ENCODE measurements around the gene HNRNPUL2.

GRCh38 chr11:62705413-62705812 lies 21.8 kb downstream of the HNRNPUL2 start:
- no peak for TF ChIP-seq MAFK (IDR thresholded peaks at IDR 0.05; ENCODE audit: low read depth, low read length)
- no peak for TF ChIP-seq CHD2 (IDR thresholded peaks at IDR 0.05; ENCODE audit: low read length)
- no peak for TF ChIP-seq TAF1 (IDR thresholded peaks at IDR 0.05; ENCODE audit: low read depth, low read length)
- TF ChIP-seq, protein P1, sequence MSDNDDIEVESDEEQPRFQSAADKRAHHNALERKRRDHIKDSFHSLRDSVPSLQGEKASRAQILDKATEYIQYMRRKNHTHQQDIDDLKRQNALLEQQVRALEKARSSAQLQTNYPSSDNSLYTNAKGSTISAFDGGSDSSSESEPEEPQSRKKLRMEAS (IDR thresholded peaks at IDR 0.05) = no peak
- TF ChIP-seq RNF2 (IDR thresholded peaks at IDR 0.05; ENCODE audit: borderline replicate concordance, low read depth, low read length, missing control alignments, poor library complexity, severe bottlenecking) = no peak
- TF ChIP-seq EZH2 (IDR thresholded peaks at IDR 0.05; ENCODE audit: low read depth, low read length, severe bottlenecking) = no peak
